ENCODE measurements around the gene TNFAIP8L1.
"Not testable (repeated sequence)": the region's sequence is repeated elsewhere in the genome, so short reads cannot be mapped to it uniquely, and the experiment has no call there.

Gene TNFAIP8L1

DNA sequence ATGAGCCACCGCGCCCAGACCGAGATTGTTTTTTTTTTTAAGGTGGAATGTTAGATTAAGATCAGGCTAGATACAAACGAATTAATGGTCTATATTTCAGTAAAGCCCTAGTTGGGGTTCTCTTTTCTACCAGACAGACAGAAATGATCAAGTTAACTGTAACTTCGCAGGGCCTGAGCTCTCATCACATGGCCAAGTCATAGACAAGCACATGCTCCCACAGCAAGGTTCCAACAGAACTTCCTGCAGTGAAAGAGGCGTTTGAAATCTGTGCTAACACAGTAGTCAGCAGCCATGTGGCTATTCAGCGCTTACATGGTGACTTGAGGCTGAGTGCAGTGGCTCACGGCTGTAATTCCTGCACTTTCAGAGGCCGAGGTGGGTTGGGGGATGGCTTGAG, 45.1 kb upstream of the TNFAIP8L1 start:
- no peak for DNase-seq (ENCODE audit: low read depth)
- TF ChIP-seq, protein P1, sequence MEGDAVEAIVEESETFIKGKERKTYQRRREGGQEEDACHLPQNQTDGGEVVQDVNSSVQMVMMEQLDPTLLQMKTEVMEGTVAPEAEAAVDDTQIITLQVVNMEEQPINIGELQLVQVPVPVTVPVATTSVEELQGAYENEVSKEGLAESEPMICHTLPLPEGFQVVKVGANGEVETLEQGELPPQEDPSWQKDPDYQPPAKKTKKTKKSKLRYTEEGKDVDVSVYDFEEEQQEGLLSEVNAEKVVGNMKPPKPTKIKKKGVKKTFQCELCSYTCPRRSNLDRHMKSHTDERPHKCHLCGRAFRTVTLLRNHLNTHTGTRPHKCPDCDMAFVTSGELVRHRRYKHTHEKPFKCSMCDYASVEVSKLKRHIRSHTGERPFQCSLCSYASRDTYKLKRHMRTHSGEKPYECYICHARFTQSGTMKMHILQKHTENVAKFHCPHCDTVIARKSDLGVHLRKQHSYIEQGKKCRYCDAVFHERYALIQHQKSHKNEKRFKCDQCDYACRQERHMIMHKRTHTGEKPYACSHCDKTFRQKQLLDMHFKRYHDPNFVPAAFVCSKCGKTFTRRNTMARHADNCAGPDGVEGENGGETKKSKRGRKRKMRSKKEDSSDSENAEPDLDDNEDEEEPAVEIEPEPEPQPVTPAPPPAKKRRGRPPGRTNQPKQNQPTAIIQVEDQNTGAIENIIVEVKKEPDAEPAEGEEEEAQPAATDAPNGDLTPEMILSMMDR (IDR thresholded peaks at IDR 0.05; ENCODE audit: control insufficient read depth, extremely low read depth, insufficient read depth), result no peak
- H3K4me3 ChIP-seq (ENCODE audit: low read depth, low read length), result no peak overlapping the region

GRCh38 chr19:4595158-4595557, 44.2 kb upstream of the TNFAIP8L1 start:
- not testable (repeated sequence) for H3K4me3 ChIP-seq (ENCODE audit: low read depth, low read length); DNase-seq (ENCODE audit: low read depth)

GRCh38 chr19:4596033-4596904, 43.0 kb upstream of the TNFAIP8L1 start:
- TF ChIP-seq, protein P1 (IDR thresholded peaks at IDR 0.05; ENCODE audit: control insufficient read depth, extremely low read depth, insufficient read depth), result no peak
- DNase-seq (ENCODE audit: low read depth), result no peak
- H3K4me3 ChIP-seq (ENCODE audit: low read depth, low read length), result no peak overlapping the region

DNA sequence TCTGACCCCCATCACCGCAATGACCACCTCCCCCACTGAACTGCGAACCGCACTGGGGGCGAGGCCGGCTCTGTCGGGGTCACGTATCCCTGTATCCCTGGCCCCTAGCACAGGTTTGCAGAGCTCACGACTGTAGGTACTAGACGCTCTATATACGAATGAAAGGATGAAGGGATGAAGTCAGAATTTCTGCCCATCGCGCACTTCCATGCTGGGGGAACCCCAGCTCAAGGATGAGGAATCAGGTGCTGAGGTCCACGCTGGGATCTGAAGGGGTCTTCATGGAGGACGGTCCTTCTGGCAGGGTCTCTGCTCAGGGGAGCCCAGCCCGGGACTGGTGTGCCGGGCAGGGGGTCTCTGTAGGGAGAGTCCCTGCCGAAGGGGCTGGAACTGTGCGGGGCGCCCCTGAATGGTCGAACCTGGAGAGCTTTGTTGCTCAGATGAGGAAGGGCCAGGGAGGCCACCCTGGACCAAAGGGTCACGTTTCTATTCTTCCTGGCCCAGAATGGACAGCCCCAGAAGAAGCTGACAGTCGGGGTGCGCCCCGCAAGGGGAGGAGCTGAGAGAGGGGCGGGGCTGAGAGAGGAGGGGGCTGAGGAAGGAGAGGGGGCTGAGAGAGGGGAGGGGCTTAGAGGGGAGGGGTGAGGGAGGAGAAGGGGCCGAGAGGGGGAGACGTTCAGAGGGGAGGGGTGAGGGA, 41.9 kb upstream of the TNFAIP8L1 start:
- no peak overlapping the region for H3K4me3 ChIP-seq (ENCODE audit: low read depth, low read length)
- no peak for DNase-seq (ENCODE audit: low read depth)
- TF ChIP-seq, protein P1 (IDR thresholded peaks at IDR 0.05; ENCODE audit: control insufficient read depth, extremely low read depth, insufficient read depth), result no peak

- TF ChIP-seq, protein P1 (IDR thresholded peaks at IDR 0.05; ENCODE audit: control insufficient read depth, extremely low read depth, insufficient read depth), result no peak
- DNase-seq (ENCODE audit: low read depth), result no peak
- no peak overlapping the region for H3K4me3 ChIP-seq (ENCODE audit: low read depth, low read length)
These were observed 41.2 kb upstream of the TNFAIP8L1 start for GRCh38 chr19:4597975-4598671.

DNA sequence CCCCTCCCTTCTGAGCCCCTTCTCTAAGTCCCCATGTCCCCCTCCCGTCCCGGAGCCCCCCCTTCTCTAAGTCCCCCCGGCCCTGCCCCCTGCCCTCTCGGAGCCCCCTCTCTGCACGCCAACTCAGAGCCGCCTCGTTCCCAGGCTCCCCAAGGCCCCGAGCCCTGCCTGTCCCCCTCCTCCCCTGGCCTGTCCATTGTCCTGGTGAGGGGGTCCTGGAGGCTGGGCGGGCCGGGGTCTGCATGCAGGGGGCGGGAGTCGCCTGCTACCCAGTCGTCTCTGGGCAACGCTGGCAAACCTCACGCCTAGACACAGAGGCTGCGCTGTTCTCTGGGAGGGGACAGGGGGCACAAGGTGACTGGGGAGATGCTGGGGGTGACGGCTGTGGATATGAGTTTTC, 40.6 kb upstream of the TNFAIP8L1 start:
- DNase-seq (ENCODE audit: low read depth), result no peak
- no peak overlapping the region for H3K4me3 ChIP-seq (ENCODE audit: low read depth, low read length)
- TF ChIP-seq, protein P1 (IDR thresholded peaks at IDR 0.05; ENCODE audit: control insufficient read depth, extremely low read depth, insufficient read depth), result no peak

GRCh38 chr19:4600082-4600481, 39.2 kb upstream of the TNFAIP8L1 start:
- TF ChIP-seq, protein P1 (IDR thresholded peaks at IDR 0.05; ENCODE audit: control insufficient read depth, extremely low read depth, insufficient read depth), result no peak
- no peak for DNase-seq (ENCODE audit: low read depth)
- no peak overlapping the region for H3K4me3 ChIP-seq (ENCODE audit: low read depth, low read length)

All from LNCaP clone FGC (cell line).